Hepatocyte (in vitro differentiated cells): Measurements from ENCODE around the gene DHX9. TPM values are rescaled to one million over a fixed set of nuclear protein-coding genes. Genes with fewer than 3 reads are reported as not detected.

Experiments used
- DNase-seq: peaks from one replicate; pipeline ENCODE4 v3.0.0-alpha.2; 2016; ENCODE audit warnings: low spot score
- H2AFZ ChIP-seq: fragments of 200-600 bp; sonication (generic); 2 replicates; pipeline ENCODE4 v1.6.0; 2016; ENCODE audit warnings: antibody characterized with exemption, mild to moderate bottlenecking
- H3K27ac ChIP-seq: fragments of 200-600 bp; sonication (generic); 2 replicates; pipeline ENCODE4 v1.5.1; 2016; ENCODE audit warnings: mild to moderate bottlenecking
- H3K27me3 ChIP-seq: fragments of 200-600 bp; sonication (generic); 2 replicates; pipeline ENCODE4 v1.6.1; 2016
- H3K36me3 ChIP-seq: fragments of 200-600 bp; sonication (generic); replicated peaks from 2 replicates; pipeline ENCODE4 v1.5.1; 2016; ENCODE audit warnings: low read depth; ENCODE audit not compliant: insufficient read depth
- H3K4me1 ChIP-seq: fragments of 200-600 bp; sonication (generic); 2 replicates; pipeline ENCODE4 v1.5.1; 2016; ENCODE audit warnings: mild to moderate bottlenecking, moderate library complexity; ENCODE audit not compliant: insufficient read depth
- H3K4me2 ChIP-seq: fragments of 200-600 bp; sonication (generic); 2 replicates; pipeline ENCODE4 v1.6.0; 2016
- H3K4me3 ChIP-seq: fragments of 200-600 bp; sonication (generic); 2 replicates; pipeline ENCODE4 v1.5.1; 2016; ENCODE audit warnings: mild to moderate bottlenecking
- H3K79me2 ChIP-seq: fragments of 200-600 bp; sonication (generic); 2 replicates; pipeline ENCODE4 v1.6.0; 2017; ENCODE audit warnings: mild to moderate bottlenecking
- H3K9me2 ChIP-seq: fragments of 200-600 bp; sonication (generic); replicated peaks from 2 replicates; pipeline ENCODE4 v1.6.0; 2017; ENCODE audit warnings: mild to moderate bottlenecking; ENCODE audit not compliant: insufficient read depth
- H3K9me3 ChIP-seq: fragments of 200-600 bp; sonication (generic); 2 replicates; pipeline ENCODE4 v1.5.1; 2016; ENCODE audit warnings: low read depth, mild to moderate bottlenecking
- H4K20me1 ChIP-seq: fragments of 200-600 bp; sonication (generic); 2 replicates; pipeline ENCODE4 v1.6.0; 2016; ENCODE audit warnings: mild to moderate bottlenecking; ENCODE audit not compliant: insufficient read depth, poor library complexity, severe bottlenecking
- EZH2 ChIP-seq: fragments of 200-600 bp; sonication (generic); IDR thresholded peaks from 2 replicates; pipeline ENCODE4 v1.6.1; 2016; ENCODE audit warnings: antibody characterized with exemption, mild to moderate bottlenecking, borderline replicate concordance
- EZH2phosphoT487 ChIP-seq: fragments of 200-600 bp; sonication (generic); IDR thresholded peaks from one replicate; pipeline ENCODE4 v1.6.1; 2018; ENCODE audit warnings: antibody characterized with exemption, mild to moderate bottlenecking, low read depth, moderate library complexity; ENCODE audit not compliant: unreplicated experiment, severe bottlenecking
- WGBS: methylation state at CpG from one replicate; pipeline ENCODE4 v1.1.6; 2016; ENCODE audit warnings: low lambda C conversion rate; ENCODE audit errors: missing lambda C conversion rate; 5-methylcytosine and 5-hydroxymethylcytosine counted together
- polyA plus RNA-seq: library from polyadenylated mRNA; unstranded; fragments of >200 nt; fragmentation: Nextera tagmentation; extraction: Ambion mirVana; gene quantifications from 2 replicates; pipeline ENCODE4 v1.2.1, GENCODE V29; 2016
- total RNA-seq: library from RNA; depleted of rRNA; stranded (reverse); fragments of >200 nt; gene quantifications from 2 replicates; pipeline ENCODE4 v1.2.3, GENCODE V29; 2014
- TF ChIP-seq, protein P1 (sequence below): fragments of 200-600 bp; sonication (generic); IDR thresholded peaks from 2 replicates; pipeline ENCODE4 v1.5.1; 2016; ENCODE audit warnings: antibody characterized with exemption, mild to moderate bottlenecking; ENCODE audit not compliant: poor library complexity

Gene DHX9
- total and polyA plus RNA-seq, 2 experiments from 2014 or later = 70.7 to 114 TPM

DNA sequence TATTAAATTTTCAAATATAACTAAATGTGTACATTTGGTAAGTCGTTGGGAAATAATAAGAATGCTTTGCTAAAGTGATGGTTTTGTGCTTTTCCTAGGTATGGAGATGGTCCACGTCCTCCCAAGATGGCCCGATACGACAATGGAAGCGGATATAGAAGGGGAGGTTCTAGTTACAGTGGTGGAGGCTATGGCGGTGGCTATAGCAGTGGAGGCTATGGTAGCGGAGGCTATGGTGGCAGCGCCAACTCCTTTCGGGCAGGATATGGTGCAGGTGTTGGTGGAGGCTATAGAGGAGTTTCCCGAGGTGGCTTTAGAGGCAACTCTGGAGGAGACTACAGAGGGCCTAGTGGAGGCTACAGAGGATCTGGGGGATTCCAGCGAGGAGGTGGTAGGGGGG, 47.8 kb downstream of the DHX9 start:
- H3K27me3 ChIP-seq = no peaks in the 10 kb centered on the region
- H3K79me2 ChIP-seq = peaks cover 5% of the 10 kb centered on the region
- H3K9me2 ChIP-seq = no peaks in the 10 kb centered on the region
- H3K9me3 ChIP-seq = no peaks in the 10 kb centered on the region
- no peak overlapping the region for H3K4me3 ChIP-seq
- TF ChIP-seq EZH2 = no peak
- no peak overlapping the region for H3K27ac ChIP-seq
- 97% methylated on average over 11 of the region's 11 CpGs for WGBS
- H4K20me1 ChIP-seq = peaks cover 7% of the 10 kb centered on the region
- H3K4me1 ChIP-seq = no peaks in the 10 kb centered on the region
- DNase-seq = no peak
- H3K36me3 ChIP-seq = peaks cover 16% of the 10 kb centered on the region
- H2AFZ ChIP-seq = no peak overlapping the region
- H3K4me2 ChIP-seq = no peak overlapping the region

DNA sequence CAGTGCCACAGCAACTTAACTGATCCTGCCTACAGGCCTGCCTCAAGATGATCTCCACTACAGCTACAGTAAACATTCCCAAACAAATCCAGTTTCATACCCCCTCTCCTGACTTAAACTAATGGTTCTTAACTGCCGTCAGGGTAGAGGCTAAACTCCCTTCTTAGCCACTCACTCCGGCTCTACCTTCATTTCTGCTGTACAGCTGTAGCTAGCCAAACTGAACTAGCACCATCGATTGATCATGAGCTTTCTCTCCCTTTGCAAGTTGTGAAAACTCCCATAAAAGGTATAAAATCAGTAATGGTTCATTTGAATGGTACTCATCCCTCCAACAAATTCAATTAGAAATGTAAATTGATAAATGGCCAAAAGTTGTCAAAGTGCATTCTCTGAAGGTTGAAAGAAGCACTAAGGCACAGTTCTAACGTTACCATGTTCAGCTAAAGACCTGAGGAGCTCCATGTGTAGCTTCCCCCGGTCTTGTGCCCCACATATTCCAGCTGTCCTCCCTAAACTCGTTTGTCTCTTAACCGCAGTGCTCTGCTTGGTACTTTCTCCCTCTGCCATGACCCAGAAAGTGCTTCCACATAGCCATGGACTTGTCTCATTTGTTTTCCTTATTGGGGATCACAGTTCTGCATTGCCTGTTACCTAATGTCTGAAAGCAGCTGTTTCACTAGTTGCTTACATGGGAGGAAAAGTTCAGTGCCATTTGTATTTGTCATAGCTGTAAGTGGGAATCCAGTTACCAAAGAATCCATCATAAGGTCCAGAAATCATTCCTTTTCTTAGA, 49.8 kb downstream of the DHX9 start:
- Histone ChIP-seq H3K9me3 (no peaks in the 10 kb centered on the region), H3K27ac (no peak overlapping the region), H3K4me1 (no peaks in the 10 kb centered on the region), H4K20me1 (peaks cover 1% of the 10 kb centered on the region), H3K4me2 (no peak overlapping the region), H3K4me3 (no peak overlapping the region), H3K36me3 (peaks cover 6% of the 10 kb centered on the region), H3K27me3 (no peaks in the 10 kb centered on the region), H3K79me2 (peaks cover 4% of the 10 kb centered on the region), H3K9me2 (no peaks in the 10 kb centered on the region), H2AFZ (no peak overlapping the region)
- no peak for DNase-seq
- TF ChIP-seq EZH2 (no peak), EZH2phosphoT487 (no peak)
- TF ChIP-seq, protein P1, sequence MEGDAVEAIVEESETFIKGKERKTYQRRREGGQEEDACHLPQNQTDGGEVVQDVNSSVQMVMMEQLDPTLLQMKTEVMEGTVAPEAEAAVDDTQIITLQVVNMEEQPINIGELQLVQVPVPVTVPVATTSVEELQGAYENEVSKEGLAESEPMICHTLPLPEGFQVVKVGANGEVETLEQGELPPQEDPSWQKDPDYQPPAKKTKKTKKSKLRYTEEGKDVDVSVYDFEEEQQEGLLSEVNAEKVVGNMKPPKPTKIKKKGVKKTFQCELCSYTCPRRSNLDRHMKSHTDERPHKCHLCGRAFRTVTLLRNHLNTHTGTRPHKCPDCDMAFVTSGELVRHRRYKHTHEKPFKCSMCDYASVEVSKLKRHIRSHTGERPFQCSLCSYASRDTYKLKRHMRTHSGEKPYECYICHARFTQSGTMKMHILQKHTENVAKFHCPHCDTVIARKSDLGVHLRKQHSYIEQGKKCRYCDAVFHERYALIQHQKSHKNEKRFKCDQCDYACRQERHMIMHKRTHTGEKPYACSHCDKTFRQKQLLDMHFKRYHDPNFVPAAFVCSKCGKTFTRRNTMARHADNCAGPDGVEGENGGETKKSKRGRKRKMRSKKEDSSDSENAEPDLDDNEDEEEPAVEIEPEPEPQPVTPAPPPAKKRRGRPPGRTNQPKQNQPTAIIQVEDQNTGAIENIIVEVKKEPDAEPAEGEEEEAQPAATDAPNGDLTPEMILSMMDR = no peak
- WGBS = 91% methylated on average over 7 of the region's 7 CpGs

DNA sequence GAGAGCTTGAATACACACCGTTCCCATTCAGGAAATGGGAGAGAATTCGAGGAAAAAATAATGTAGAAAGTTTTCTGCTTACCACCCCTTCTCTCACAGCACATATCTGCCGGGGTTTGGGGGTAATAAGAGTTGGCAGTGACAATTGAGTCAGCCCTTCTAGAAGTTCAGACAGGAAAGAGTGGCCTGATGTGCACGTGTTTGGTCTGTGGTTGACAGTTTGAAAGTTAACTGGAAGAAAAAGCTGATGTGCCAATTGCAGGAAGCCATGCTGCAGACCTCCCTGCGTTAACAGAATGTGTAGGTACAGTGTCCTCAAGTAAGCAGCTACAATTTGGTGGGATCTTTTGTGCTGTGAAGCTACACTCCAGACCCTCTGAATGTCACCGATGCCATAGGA, 50.9 kb downstream of the DHX9 start:
- Histone ChIP-seq H3K4me2 (no peak overlapping the region), H3K27me3 (no peaks in the 10 kb centered on the region), H3K27ac (no peak overlapping the region), H3K36me3 (peaks cover 6% of the 10 kb centered on the region), H3K4me1 (no peaks in the 10 kb centered on the region), H3K9me2 (no peaks in the 10 kb centered on the region), H3K4me3 (no peak overlapping the region), H4K20me1 (no peaks in the 10 kb centered on the region), H2AFZ (no peak overlapping the region), H3K9me3 (no peaks in the 10 kb centered on the region), H3K79me2 (peaks cover 4% of the 10 kb centered on the region)
- 84% methylated on average over 6 of the region's 6 CpGs for WGBS
- no peak for DNase-seq
- TF ChIP-seq EZH2 (no peak), EZH2phosphoT487 (no peak)
- TF ChIP-seq, protein P1 = no peak

DNA sequence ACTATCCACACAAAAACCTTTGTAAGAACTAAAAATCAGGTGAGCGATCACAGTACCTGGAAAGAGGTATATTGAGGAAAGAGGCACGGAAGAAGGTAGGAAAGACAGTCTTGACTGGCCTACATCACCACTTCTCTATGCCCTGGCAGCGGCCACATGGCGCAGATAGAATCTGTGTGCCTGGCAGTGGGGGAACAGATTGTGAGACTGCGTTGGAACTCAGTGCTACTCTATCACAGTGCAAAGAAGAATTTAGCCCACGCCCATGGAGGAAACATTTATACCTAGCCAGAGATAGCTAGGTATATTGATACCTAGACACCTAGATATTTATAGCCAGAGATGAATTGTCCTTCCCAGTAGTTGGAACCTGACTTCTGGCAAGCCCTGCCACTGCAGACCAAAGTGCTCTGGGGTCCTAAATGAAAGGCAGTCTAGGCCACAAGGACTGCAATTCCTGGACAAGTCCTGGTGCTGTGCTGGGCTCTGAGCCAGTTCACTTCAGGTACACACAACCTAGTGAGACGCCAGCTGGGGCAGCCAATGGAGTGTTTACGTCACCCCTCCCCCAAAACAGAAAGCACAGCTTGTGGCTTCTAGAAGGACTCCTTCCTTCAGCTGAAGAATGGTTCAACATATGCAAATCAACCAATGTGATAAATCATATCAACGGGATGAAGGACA, 51.9 kb downstream of the DHX9 start:
- Histone ChIP-seq H3K4me3 (no peak overlapping the region), H4K20me1 (no peaks in the 10 kb centered on the region), H3K79me2 (no peaks in the 10 kb centered on the region), H3K4me1 (no peaks in the 10 kb centered on the region), H3K9me3 (no peaks in the 10 kb centered on the region), H3K4me2 (no peak overlapping the region), H3K27me3 (no peaks in the 10 kb centered on the region), H3K9me2 (no peaks in the 10 kb centered on the region), H2AFZ (no peak overlapping the region), H3K27ac (no peak overlapping the region), H3K36me3 (no peaks in the 10 kb centered on the region)
- no peak for DNase-seq
- TF ChIP-seq EZH2 (no peak), EZH2phosphoT487 (no peak)
- TF ChIP-seq, protein P1 = no peak
- 92% methylated on average over 9 of the region's 9 CpGs for WGBS
